BE2C (cell line): ENCODE results near the gene RNF25.
"Not testable (repeated sequence)": the region's sequence is repeated elsewhere in the genome, so short reads cannot be mapped to it uniquely, and the experiment has no call there.

Experiments
- DNase-seq: peaks from one replicate; pipeline ENCODE4 v3.0.0-alpha.2; 2020
- H3K27me3 ChIP-seq: fragments of 250-450 bp; sonication (Bioruptor Pico); 2 replicates; pipeline ENCODE4 v1.5.1; 2020; ENCODE audit warnings: mild to moderate bottlenecking
- H3K36me3 ChIP-seq: fragments of 250-450 bp; sonication (Bioruptor Pico); 2 replicates; pipeline ENCODE4 v1.5.1; 2020; ENCODE audit warnings: mild to moderate bottlenecking
- H3K4me1 ChIP-seq: fragments of 250-450 bp; sonication (Bioruptor Pico); 2 replicates; pipeline ENCODE4 v1.5.1; 2020
- H3K4me3 ChIP-seq: 2 replicates; pipeline ENCODE4 v1.5.1; 2011; ENCODE audit warnings: low read depth, low read length
- H3K9me3 ChIP-seq: fragments of 250-450 bp; sonication (Bioruptor Pico); 2 replicates; pipeline ENCODE4 v1.5.1; 2020
- TF ChIP-seq, protein P1 (sequence below): IDR thresholded peaks from 2 replicates; pipeline ENCODE4 v1.5.1; 2012; ENCODE audit warnings: mild to moderate bottlenecking, low read depth, low read length

The RNF25 gene

DNA sequence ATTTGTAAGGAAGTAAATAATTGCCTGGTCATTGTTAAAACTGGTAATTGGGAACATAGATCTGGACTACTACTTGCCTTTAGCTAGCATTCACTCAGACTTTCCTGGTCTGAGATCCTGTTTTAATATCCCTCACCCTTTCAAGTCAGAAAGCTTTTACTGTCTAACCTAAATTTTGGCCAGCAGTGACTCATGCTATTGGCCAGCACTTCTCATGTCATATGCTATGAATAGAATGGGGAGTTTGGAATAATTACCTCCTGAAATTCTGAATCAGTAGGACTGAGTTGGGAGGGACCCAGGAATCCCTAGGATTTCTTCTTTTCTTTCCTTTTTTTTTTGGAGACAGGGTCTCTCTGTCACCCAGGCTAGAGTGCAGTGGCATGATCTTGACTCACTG, 19.4 kb upstream of the RNF25 start:
- DNase-seq: no peak
- no peaks in the 10 kb centered on the region for H3K9me3 ChIP-seq
- no peaks in the 10 kb centered on the region for H3K36me3 ChIP-seq

DNA sequence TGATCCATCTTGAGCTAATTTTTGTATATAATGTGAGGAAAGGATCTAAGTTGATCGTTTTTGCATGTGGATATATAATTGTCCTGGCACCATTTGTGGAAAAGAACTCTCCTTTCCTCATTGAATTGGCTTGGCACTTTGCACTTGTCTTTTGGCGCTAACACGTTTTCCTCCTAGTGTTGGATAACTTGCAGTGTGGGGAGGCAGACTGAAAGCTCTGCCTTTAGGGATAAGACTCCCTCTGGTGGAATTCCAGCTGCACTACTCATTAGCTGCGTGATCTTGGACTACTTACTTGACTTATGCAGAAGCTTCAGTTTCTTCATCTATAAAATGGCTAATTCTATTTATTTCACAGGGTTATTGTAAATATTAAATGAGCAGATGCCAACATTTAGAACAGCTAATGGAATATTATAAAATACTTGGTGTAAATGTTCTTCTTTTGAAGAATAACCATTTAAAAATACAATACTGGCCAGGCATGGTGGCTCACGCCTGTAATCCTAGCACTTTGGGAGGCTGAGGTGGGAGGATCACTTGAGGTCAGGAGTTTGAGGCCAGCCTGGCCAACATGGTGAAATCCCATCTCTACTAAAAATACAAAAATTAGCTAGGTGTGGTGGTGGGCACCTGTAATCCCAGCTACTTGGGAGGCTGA, 15.7 kb upstream of the RNF25 start:
- TF ChIP-seq, protein P1, sequence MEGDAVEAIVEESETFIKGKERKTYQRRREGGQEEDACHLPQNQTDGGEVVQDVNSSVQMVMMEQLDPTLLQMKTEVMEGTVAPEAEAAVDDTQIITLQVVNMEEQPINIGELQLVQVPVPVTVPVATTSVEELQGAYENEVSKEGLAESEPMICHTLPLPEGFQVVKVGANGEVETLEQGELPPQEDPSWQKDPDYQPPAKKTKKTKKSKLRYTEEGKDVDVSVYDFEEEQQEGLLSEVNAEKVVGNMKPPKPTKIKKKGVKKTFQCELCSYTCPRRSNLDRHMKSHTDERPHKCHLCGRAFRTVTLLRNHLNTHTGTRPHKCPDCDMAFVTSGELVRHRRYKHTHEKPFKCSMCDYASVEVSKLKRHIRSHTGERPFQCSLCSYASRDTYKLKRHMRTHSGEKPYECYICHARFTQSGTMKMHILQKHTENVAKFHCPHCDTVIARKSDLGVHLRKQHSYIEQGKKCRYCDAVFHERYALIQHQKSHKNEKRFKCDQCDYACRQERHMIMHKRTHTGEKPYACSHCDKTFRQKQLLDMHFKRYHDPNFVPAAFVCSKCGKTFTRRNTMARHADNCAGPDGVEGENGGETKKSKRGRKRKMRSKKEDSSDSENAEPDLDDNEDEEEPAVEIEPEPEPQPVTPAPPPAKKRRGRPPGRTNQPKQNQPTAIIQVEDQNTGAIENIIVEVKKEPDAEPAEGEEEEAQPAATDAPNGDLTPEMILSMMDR: peak; percentile 98
- DNase-seq: peak; percentile 69
- H3K4me3 ChIP-seq: not testable (repeated sequence)

More for the DNA sequence above, 19.4 kb upstream of the RNF25 start:
- Histone ChIP-seq H3K4me3 (no peak overlapping the region), H3K27me3 (no peaks in the 10 kb centered on the region), H3K4me1 (no peaks in the 10 kb centered on the region)
- TF ChIP-seq, protein P1: no peak

DNA sequence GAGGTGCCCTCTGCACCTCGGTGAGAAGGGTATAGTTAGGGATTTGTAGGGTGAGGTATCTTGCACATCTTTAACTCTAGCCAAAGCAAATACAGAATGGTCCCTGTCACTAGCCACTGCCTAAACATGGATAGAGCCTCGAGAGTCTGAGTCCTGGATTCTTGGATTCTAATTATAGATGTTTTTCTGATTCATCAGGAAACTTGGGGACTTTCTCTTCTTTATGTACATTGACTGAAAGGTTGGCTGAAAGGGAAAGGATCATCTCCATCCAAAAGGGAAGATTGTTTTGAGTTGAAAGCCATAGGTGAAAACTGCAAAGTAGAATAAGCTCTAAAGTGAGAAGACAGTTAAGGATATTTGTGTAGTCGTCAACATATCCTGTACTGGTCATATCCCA, 8.3 kb upstream of the RNF25 start:
- Histone ChIP-seq H3K27me3 (no peaks in the 10 kb centered on the region), H3K36me3 (no peaks in the 10 kb centered on the region; the same call in none of the 2 replicates), H3K4me1 (no peaks in the 10 kb centered on the region), H3K9me3 (no peaks in the 10 kb centered on the region), H3K4me3 (no peak overlapping the region)
- TF ChIP-seq, protein P1: no peak
- DNase-seq: no peak

More for the DNA sequence above, 15.7 kb upstream of the RNF25 start:
- H3K27me3 ChIP-seq, H3K4me1 ChIP-seq, H3K9me3 ChIP-seq, H3K36me3 ChIP-seq: not testable (repeated sequence)

DNA sequence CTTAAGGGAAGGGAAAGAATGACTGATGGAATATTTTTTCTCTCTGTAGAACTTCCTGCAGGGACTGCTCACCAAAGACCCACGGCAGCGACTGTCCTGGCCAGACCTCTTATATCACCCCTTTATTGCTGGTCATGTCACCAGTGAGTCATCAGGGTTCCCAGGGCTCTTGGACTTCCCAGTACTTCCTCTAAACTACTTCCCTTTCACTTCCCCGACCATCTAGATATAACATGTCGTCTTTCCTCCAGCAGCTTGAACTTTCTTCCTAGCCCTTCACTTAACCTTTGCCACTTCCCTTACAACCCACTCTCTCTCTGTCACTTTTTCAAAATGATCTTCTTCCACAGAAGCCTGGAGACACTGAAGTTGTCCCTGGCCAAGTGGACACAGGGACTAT, 7.3 kb upstream of the RNF25 start:
- TF ChIP-seq, protein P1: no peak
- no peaks in the 10 kb centered on the region for H3K4me1 ChIP-seq
- H3K9me3 ChIP-seq: no peaks in the 10 kb centered on the region
- H3K36me3 ChIP-seq: no peaks in the 10 kb centered on the region; the same call in none of the 2 replicates
- no peaks in the 10 kb centered on the region for H3K27me3 ChIP-seq
- no peak for DNase-seq
- no peak overlapping the region for H3K4me3 ChIP-seq

DNA sequence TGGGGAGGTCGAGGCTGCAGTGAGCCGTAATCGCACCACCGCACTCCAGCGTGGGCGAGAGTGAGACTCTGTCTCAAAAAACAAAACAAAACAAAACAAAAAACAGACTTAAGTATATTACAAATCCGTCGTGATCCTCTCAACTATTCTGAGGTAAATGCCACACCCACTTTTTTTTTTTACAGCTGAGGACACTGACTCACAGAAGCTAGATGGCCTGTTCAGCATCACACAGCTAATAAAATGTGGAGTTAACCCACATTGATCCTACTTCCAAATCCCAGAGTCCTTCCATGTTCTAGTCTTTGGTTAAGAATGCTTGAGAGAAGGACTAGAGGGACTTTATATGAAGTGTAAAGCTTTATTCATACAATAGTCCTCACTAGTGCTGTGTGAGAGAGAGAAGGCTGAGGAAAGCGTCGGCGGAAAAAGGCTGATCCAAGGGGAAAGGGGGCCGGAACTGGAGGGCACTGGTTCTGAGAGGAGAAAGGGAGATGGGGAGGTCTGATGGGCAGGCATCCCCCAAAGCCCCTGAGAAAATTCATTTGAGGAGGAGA, 627 bp downstream of the RNF25 start:
- Histone ChIP-seq H3K36me3 (peaks cover 12% of the 10 kb centered on the region), H3K4me1 (no peaks in the 10 kb centered on the region), H3K27me3 (no peaks in the 10 kb centered on the region), H3K9me3 (no peaks in the 10 kb centered on the region), H3K4me3 (peak overlapping the region; percentile 94)
- no peak for DNase-seq
- TF ChIP-seq, protein P1: no peak

DNA sequence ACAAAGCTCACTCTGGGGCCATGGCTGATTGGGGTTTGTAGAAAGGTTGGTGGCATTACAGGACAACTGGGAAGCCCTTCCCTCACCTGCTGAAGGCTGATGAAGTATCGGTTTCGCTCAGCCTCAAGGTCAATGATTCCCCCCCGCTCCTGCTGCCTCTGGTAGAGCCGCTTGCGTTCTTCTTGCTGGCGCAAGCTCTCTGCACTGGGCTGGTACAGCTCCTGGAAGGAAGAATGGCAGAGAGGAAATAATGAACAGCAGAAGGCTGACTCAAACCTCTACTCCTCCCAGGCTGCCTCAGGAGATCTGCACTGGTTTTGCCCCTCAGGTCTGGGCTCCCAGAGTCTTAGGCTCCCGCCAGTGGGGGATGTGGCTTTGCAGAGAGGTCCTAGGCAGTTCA, 7.1 kb downstream of the RNF25 start:
- H3K4me1 ChIP-seq: no peaks in the 10 kb centered on the region
- TF ChIP-seq, protein P1: no peak
- H3K9me3 ChIP-seq: no peaks in the 10 kb centered on the region
- no peak for DNase-seq
- peaks cover 51% of the 10 kb centered on the region for H3K36me3 ChIP-seq
- H3K27me3 ChIP-seq: no peaks in the 10 kb centered on the region
- H3K4me3 ChIP-seq: no peak overlapping the region
